GM23248 (cell line): Measurements from ENCODE around the gene SLC35C1. TPM values are rescaled to one million over a fixed set of nuclear protein-coding genes. Genes with fewer than 3 reads are reported as not detected.

ENCODE experiments used
- DNase-seq: peaks from one replicate; pipeline ENCODE4 v3.0.0-alpha.2; 2015
- H2AFZ ChIP-seq: fragments of 200-600 bp; sonication (generic); 2 replicates; pipeline ENCODE4 v1.6.1; 2016; ENCODE audit warnings: antibody characterized with exemption
- H3F3A ChIP-seq: fragments of 200-600 bp; sonication (generic); 2 replicates; pipeline ENCODE4 v1.6.1; 2016; ENCODE audit warnings: mild to moderate bottlenecking, antibody characterized with exemption, mixed run types; ENCODE audit not compliant: insufficient read depth
- H3K27ac ChIP-seq: fragments of 200-600 bp; sonication (generic); 2 replicates; pipeline ENCODE4 v1.5.1; 2016; ENCODE audit warnings: mild to moderate bottlenecking
- H3K27me3 ChIP-seq: fragments of 200-600 bp; sonication (generic); replicated peaks from 2 replicates; pipeline ENCODE4 v1.6.1; 2016; ENCODE audit warnings: mild to moderate bottlenecking; ENCODE audit not compliant: insufficient read depth
- H3K36me3 ChIP-seq: fragments of 200-600 bp; sonication (generic); 2 replicates; pipeline ENCODE4 v1.6.1; 2016; ENCODE audit warnings: low read depth, mild to moderate bottlenecking
- H3K4me1 ChIP-seq: fragments of 200-600 bp; sonication (generic); 2 replicates; pipeline ENCODE4 v1.6.1; 2016; ENCODE audit warnings: mild to moderate bottlenecking; ENCODE audit not compliant: insufficient read depth
- H3K4me2 ChIP-seq: fragments of 200-600 bp; sonication (generic); one replicate; pipeline ENCODE4 v1.6.1; 2016; ENCODE audit warnings: mild to moderate bottlenecking; ENCODE audit not compliant: unreplicated experiment
- H3K4me3 ChIP-seq: fragments of 200-600 bp; sonication (generic); 2 replicates; pipeline ENCODE4 v1.5.1; 2016; ENCODE audit warnings: mild to moderate bottlenecking
- H3K79me2 ChIP-seq: fragments of 200-600 bp; sonication (generic); 2 replicates; pipeline ENCODE4 v1.6.1; 2016; ENCODE audit warnings: mild to moderate bottlenecking; ENCODE audit not compliant: insufficient read depth
- H3K9ac ChIP-seq: fragments of 200-600 bp; sonication (generic); 2 replicates; pipeline ENCODE4 v1.6.1; 2016; ENCODE audit warnings: mild to moderate bottlenecking
- H3K9me2 ChIP-seq: fragments of 200-600 bp; sonication (generic); 2 replicates; pipeline ENCODE4 v1.6.1; 2016; ENCODE audit warnings: mixed run types, mild to moderate bottlenecking, moderate library complexity; ENCODE audit not compliant: insufficient read depth
- H3K9me3 ChIP-seq: fragments of 200-600 bp; sonication (generic); one replicate; pipeline ENCODE4 v1.6.1; 2017; ENCODE audit warnings: low read depth
- H4K20me1 ChIP-seq: fragments of 200-600 bp; sonication (generic); 2 replicates; pipeline ENCODE4 v1.6.0; 2016; ENCODE audit not compliant: insufficient read depth
- EZH2 ChIP-seq: fragments of 200-600 bp; sonication (generic); IDR thresholded peaks from 2 replicates; pipeline ENCODE4 v1.6.1; 2018; ENCODE audit warnings: antibody characterized with exemption, mild to moderate bottlenecking; ENCODE audit not compliant: insufficient read depth, poor library complexity, severe bottlenecking
- EZH2phosphoT487 ChIP-seq: fragments of 200-600 bp; sonication (generic); IDR thresholded peaks from 2 replicates; pipeline ENCODE4 v1.6.1; 2018; ENCODE audit warnings: antibody characterized with exemption, moderate library complexity, mild to moderate bottlenecking, low read depth; ENCODE audit not compliant: insufficient read depth
- WGBS, 2 experiments: methylation state at CpG; one replicate each; pipeline ENCODE4 v1.1.6; 2015 to 2017; ENCODE audit warnings: low lambda C conversion rate in 2 of 2, low coverage in 1 of 2; ENCODE audit errors: missing lambda C conversion rate in 2 of 2; 5-methylcytosine and 5-hydroxymethylcytosine counted together
- in situ Hi-C: fragments of 300-500 bp; cut with MboI; formaldehyde crosslinking; loops from 2 replicates; pipeline ENCODE4 v1.15.0; 2020
- polyA plus RNA-seq: library from polyadenylated mRNA; unstranded; fragments of >200 nt; fragmentation: Nextera tagmentation; extraction: Ambion mirVana; gene quantifications from 2 replicates; pipeline ENCODE4 v1.2.1, GENCODE V29; 2016
- total RNA-seq: library from RNA; depleted of rRNA; stranded (reverse); fragments of >200 nt; shearing (Covaris generic); gene quantifications from 2 replicates; pipeline ENCODE4 v1.2.3, GENCODE V29; 2014

Gene SLC35C1
- total and polyA plus RNA-seq, 2 experiments from 2014 or later: 12.5 to 17.8 TPM

DNA sequence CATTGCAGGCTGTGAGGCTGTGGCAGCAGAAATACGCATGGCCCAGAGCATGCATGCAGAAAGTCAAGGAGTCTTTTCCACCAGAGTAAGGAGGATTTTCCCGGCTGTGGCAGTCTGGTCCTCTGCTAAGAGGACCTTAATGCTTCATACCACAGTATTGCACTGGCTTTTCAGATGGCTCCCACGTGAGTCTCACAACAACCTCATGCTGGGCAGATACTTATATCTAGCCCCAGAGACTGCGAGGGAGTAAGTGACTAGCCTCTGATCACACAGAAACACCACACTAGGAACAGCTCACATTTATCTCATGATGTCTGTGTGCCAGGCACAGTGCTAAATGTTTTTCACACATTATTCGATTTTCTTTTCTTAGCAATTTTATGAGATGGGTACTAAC is 50.4 kb downstream of the SLC35C1 start:
- Histone ChIP-seq H3K4me1 (peaks cover 57% of the 10 kb centered on the region), H3K9ac (peak overlapping the region; percentile 74), H3K27ac (peak overlapping the region; percentile 98), H3K36me3 (no peaks in the 10 kb centered on the region), H3F3A (peaks cover 44% of the 10 kb centered on the region), H3K9me2 (no peaks in the 10 kb centered on the region), H3K4me3 (no peak overlapping the region), H3K4me2 (peak overlapping the region; percentile 11), H3K27me3 (no peaks in the 10 kb centered on the region), H3K79me2 (peaks cover 58% of the 10 kb centered on the region), H2AFZ (no peak overlapping the region), H3K9me3 (no peaks in the 10 kb centered on the region), H4K20me1 (no peaks in the 10 kb centered on the region)
- WGBS, 2 experiments: 29 to 32% methylated on average over 5 of the region's 5 CpGs
- peak; percentile 42 for DNase-seq
- no peak for TF ChIP-seq EZH2phosphoT487
- no peak for TF ChIP-seq EZH2
- in situ Hi-C loops: no loop called here

DNA sequence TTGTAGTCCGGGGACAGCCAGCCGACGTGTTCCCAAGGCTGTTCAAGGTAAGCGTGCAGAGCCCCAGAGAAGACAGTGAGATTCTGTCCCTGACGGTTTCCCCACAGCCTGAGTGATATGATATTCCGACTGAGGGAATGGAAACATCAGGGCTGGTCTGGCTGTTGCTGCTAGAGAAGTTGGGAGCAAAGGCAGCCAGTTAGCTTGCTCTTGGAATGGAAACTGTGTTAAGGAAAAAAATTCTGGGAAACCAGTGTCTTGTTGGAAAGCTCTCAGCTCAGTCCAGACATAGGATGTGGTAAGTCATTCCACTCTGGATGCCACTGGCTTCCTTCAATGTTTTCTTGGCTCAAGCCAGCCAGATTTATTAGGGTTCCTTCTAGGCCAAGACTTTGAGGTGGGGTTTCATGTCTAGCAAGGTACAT is 51.1 kb downstream of the SLC35C1 start:
- Histone ChIP-seq H3K27me3 (no peaks in the 10 kb centered on the region), H3K4me1 (peaks cover 52% of the 10 kb centered on the region), H3K79me2 (peaks cover 51% of the 10 kb centered on the region), H3K27ac (peak overlapping the region; percentile 98), H3K36me3 (no peaks in the 10 kb centered on the region), H3F3A (peaks cover 40% of the 10 kb centered on the region), H3K4me3 (no peak overlapping the region), H2AFZ (no peak overlapping the region), H3K9ac (peak overlapping the region; percentile 74), H3K9me3 (no peaks in the 10 kb centered on the region), H4K20me1 (no peaks in the 10 kb centered on the region), H3K9me2 (no peaks in the 10 kb centered on the region), H3K4me2 (peak overlapping the region; percentile 11)
- in situ Hi-C loops: no loop called here
- 40 to 47% methylated on average over 5 to 6 of the region's 6 CpGs for WGBS, 2 experiments
- no peak for TF ChIP-seq EZH2
- TF ChIP-seq EZH2phosphoT487: no peak
- DNase-seq: peak; percentile 71

DNA sequence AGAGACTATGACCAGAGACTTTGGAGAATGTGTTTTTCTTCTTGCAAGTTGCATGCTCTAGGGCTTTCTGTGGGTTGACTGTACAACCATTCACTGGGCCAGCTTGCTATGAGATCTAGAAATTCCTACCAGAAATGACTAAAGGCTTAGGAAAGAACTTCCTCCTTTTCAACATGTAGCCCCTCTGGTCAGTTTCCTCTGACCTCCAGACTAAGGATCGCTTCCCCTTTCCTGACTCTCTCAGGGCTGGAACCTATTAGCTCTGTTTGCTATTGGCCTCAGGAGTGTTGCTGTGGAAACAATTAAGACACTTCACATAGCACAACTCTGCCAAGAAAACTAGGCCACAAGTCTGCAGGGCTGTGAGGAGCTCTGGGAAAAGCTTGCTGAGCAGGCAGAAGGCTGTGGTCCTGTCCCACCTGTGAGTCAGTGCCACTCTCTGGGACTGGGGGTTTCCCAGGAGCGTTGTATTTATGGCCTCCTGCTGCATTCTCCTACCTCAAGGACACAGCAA is 53.1 kb downstream of the SLC35C1 start:
- Histone ChIP-seq H3K27me3 (no peaks in the 10 kb centered on the region), H3K4me2 (peak overlapping the region; percentile 78), H3K4me3 (no peak overlapping the region), H2AFZ (no peak overlapping the region), H3K4me1 (peaks cover 52% of the 10 kb centered on the region), H4K20me1 (no peaks in the 10 kb centered on the region), H3K9me2 (no peaks in the 10 kb centered on the region), H3F3A (peaks cover 35% of the 10 kb centered on the region), H3K27ac (peak overlapping the region; percentile 98), H3K9ac (peak overlapping the region; percentile 81), H3K79me2 (peaks cover 32% of the 10 kb centered on the region), H3K36me3 (peaks cover 16% of the 10 kb centered on the region; the same call in 1 of the 2 replicates), H3K9me3 (no peaks in the 10 kb centered on the region)
- DNase-seq: peak; percentile 98
- WGBS, 2 experiments: 0% methylated on average over 2 of the region's 2 CpGs
- TF ChIP-seq EZH2 (no peak), EZH2phosphoT487 (no peak)
- in situ Hi-C loops: no loop called here

DNA sequence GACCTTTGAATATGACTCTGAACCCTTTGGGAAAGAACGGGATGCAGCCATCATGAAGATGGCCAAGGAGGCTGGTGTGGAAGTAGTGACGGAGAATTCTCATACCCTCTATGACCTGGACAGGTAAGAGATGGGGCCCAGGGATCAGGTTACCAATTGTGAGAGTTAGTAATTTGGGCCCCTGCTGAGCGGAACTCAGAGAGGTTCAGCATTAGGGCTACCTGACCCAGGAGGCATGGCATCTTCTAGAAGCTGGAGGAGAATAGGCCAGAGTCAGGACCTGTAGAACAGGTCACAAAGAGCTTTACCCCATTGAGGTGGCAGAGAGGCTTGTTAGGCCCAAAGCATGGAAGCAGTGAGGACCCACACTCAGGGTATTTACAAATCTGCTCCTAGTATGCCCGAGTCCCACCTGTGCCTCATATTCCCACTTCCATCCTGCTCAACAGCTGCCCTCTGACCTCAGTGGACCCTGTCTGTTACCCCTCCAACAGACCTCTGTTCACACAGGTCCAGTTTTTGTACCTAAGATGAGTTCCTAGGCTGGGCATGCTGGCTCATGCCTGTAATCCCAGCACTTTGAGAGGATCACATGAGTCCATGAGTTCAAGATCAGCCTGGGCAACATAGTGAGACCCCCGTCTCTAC is 53.9 kb downstream of the SLC35C1 start:
- peaks cover 23% of the 10 kb centered on the region for H3K79me2 ChIP-seq
- peak overlapping the region; percentile 81 for H3K9ac ChIP-seq
- 50 to 56% methylated on average over 5 of the region's 5 CpGs for WGBS, 2 experiments
- TF ChIP-seq EZH2: no peak
- TF ChIP-seq EZH2phosphoT487: no peak
- H3K9me2 ChIP-seq: no peaks in the 10 kb centered on the region
- H3K36me3 ChIP-seq: peaks cover 16% of the 10 kb centered on the region; the same call in 1 of the 2 replicates
- H3K27ac ChIP-seq: peak overlapping the region; percentile 98
- no peak for DNase-seq
- peak overlapping the region; percentile 78 for H3K4me2 ChIP-seq
- H4K20me1 ChIP-seq: no peaks in the 10 kb centered on the region
- H3K4me3 ChIP-seq: peak overlapping the region; percentile 30; the same call in 1 of the 2 replicates
- H3F3A ChIP-seq: peaks cover 35% of the 10 kb centered on the region
- peaks cover 52% of the 10 kb centered on the region for H3K4me1 ChIP-seq
- H3K9me3 ChIP-seq: no peaks in the 10 kb centered on the region
- in situ Hi-C loops: no loop called here
- H2AFZ ChIP-seq: no peak overlapping the region
- no peaks in the 10 kb centered on the region for H3K27me3 ChIP-seq
